DMS 273 (cell line): ENCODE results near the gene MERTK.
"Not testable (repeated sequence)": the region's sequence is repeated elsewhere in the genome, so short reads cannot be mapped to it uniquely, and the experiment has no call there.

Experiments used
- DNase-seq: peaks from one replicate; lab custom pipeline; 2025; ENCODE audit not compliant: unreplicated experiment; lab: John Stamatoyannopoulos, UW

The MERTK gene

DNA sequence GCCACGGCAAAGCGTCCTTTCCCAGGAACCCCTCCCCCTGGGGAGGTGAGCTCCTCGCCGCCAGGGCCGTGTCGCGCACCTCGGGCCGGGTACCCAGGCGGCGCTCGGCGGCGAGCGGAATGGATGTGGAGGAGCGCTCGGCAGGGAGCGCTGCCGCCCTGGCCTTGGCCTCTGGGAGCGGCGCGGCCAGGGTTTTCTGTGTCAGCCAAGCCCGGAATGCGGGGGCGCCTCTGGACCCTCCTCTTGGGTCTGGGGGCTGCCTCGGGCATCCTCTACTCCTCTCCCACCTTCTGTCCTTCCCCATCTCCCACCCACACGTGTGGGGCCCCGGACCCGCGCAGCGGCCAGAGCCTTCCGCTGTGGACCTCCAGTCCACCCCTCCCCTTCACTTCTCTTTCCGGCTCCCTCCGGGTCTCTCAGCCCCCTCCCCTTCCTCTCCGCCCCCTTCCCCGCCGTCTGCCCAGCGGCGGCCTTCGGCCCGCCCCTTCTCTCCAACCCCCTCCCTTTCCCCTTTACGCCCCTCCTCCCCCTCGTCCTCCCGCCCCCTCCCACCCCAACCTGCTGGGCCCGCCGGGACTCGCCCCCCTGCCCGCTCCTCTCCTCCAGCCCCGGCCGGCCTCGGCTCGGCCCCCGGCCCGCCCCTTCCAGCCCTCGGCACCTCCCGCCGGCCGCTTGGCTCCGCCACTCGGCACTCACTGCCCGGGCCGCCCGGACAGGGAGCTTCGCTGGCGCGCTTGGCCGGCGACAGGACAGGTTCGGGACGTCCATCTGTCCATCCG, at the start of gene MERTK:
TSS of gene MERTK (plus strand) at position 684 of the 779 bp plus-strand sequence. CDS start 129 bp downstream, outside the sequence.
- DNase-seq: peak; percentile 90

DNA sequence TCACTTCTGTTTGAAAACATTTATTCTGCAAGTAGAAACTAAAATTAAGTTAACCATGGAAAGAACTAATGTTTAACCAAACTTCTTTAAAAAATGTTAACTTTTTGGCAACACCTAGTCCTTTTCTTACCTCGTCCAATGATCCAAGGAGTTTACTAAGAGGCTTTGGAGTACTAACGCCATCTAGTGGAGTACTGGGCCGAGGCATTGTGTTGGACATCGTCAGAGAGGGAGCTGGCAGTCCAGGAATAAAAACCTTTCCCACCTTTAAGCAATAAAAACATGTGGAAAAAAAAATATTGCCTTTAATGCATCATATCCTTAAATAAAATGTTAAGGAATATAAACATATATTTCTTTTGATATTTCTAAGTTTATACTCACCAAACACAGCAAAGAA, 47.8 kb upstream of the MERTK start:
- peak; percentile 54 for DNase-seq

DNA sequence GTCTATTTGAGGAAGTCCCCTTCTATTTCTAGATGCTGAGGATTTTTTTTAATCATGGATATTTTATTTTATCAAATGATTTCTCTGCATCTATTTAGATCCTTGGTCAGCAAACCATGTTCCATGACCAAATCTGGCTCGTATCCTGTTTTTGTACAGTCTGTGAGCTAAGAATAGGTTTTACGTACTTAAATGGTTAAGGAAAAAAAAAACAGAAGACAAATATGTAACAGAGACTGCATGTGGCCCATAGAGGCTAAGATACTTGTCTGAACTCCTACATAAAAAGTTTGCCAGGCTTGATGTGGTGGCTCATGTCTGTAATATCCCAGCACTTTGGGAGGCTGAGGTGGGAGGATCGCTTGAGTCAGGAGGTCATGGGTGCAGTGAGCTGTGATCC, 45.9 kb upstream of the MERTK start:
- not testable (repeated sequence) for DNase-seq

DNA sequence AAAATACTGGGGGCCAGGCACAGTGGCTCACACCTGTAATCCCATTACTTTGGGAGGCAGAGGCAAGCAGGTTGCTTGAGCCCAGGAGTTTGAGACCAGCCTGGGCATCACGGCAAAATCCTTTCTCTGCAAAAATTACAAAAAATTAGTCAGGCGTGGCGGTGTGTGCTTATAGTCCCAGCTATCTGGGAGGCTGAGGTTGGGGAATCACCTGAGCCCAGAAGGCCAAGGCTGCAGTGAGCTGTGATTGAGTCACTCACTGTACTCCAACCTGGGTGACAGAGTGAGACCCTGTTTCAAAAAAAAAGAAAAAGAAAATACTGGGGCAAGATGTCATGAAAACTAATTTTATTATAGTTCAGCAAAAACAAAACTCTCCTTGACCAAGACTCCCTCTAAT, 38.4 kb upstream of the MERTK start:
- DNase-seq: not testable (repeated sequence)

DNA sequence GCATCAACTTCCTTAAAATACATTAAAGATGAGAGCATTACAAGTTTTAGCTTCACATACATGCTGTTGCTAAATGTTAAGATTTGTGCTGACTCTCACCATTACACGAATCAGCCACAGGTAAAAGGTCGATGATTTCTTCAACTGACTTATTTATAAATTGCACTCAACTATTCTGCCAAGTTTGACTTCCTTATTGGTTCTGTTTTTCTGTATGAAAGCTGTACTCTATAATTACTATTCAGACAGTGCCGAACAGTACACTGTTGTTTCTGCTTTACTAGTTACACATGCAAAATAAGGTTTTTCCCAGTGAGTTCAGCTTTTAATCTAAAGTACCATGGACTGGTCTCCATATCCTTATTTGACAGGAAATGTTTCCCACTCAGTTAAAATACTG, 33.3 kb upstream of the MERTK start:
- not testable (repeated sequence) for DNase-seq

DNA sequence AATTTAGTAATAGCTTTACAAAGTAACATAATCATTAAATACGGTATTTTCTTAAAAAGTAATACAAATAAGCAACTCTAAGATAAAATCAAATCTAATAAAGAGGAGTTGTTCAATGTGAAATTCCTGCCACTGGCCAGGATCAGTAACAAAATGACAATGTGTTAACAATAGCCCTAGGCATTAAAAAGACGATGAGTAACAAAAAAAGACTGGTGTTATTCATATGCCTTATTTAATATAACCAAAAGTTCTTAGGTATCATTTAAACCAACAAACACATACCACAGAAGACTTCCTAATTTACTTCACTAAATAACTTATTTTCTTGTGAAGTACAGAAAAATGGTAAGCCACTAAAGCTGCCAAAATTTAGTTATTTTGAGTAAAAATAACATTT, 25.6 kb upstream of the MERTK start:
- not testable (repeated sequence) for DNase-seq

DNA sequence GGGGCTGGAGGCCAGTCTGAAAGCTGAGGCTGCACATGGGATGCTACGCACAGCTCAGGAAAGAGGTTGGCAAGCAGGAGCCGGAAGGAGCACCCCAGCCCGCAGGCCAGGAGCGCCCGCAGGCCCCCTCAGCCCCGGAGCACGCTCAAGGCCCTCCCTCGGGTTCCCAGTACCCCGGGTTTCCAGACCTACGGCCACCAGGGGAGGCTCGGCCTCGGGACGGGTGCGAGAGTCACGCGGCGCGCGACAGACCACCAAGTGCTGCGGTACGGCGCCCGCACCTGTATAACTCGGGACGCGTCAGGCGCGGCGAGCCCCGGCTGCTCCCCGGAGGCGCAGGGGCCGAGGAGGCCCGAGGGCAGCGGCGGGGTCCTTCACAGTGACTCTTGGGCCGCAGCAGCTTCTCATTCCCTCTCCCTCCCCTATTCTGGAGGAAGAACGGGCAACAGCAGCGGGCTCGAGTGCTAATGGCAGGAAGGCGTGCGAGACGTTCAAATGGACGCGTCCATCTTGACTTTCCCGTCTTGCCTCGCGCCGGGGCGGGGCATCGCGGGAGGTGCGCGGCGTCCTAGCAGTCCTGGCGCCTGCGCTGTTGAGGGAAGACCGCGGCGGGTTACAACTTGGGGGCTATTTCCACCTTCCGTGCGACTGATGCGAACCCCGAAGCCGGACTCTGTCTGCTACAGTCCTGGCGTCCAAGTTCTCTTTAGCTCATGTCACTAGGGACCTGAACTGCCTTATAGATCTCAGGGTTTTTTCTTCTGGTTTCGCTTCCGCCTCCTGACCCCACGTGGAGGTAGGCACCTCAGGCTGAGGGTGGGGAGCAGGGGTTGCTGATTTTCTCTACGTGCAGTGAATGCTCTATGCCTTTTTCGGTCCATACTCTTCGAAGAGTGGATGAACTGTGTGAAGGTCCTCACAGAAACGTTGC, 14.5 kb upstream of the MERTK start, which contains the start of gene ANAPC1:
TSS of gene ANAPC1 (minus strand) at position 533 of the 931 bp plus-strand sequence. CDS start 3,368 bp downstream, outside the sequence.
- DNase-seq: peak; percentile 96

DNA sequence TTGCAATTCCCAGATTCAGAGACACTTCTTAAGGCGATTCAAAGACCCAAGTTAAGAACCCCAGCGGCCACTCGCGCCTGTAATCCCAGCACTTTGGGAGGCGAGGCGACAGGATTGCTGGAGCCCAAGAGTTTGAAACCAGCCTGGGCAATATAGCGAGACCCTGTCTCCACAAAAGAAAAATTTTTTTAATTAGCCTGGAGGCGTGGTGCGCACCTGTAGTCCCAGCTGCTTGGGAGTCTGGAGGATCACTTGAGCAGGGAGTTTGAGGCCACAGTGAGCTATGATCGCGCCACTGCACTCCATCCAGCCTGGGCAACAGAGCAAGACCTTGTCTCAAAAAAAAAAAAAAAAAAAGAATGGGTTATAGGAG, 13.8 kb upstream of the MERTK start:
- DNase-seq: no peak

DNA sequence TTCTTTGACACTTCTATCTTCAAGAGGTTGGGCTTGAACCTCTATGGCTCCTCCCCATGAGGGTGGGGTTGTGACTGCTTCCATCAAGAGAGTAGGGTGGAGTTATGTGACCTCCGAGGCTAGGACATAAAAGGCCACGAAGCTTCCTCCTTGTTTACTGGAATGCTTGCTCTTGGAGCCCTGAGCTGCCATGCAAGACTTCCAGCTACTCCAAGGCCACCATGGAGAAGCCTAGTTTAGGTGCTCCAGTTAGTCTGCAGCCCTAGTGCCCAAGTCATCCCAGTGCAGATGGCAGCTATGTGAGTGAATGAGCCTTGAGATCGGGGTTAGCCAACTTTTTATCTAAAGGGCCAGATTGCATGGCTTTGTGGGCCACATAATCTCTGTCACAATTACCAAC, 2.4 kb upstream of the MERTK start:
- DNase-seq: no peak

DNA sequence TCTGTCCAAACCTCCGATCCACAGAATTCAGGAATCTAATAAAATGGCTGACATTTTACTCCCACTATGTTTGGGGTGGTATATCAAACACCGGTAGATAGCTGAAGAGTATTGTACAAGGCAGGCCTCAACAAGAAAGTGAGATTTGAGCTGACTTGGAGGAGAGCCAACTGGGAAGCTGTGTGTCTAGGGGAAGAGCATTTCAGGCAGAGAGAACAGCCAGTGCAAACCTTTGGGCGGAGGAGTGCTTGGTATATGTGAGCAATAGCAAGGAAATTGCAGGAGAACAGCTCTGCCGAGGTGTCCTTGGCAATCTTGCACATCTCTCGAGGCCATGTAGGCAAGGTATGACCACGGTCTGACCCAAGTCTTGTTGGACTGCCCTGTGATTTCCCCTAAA, 1.8 kb upstream of the MERTK start:
- DNase-seq: peak; percentile 72

DNA sequence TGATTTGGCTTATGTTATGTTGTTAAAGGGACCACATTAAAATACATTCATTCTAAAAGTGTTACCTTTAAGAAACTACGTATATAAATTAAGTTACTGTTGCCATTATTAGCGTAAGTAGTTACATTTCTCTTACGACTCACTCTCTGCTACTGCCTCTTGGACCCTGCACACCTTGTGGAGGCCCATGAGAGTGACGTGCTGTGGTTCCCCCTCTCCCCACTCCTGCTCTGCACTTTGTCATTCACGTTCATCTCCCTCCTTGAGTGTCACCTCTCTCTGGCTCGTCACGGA, 830 bp upstream of the MERTK start:
- DNase-seq: no peak

DNA sequence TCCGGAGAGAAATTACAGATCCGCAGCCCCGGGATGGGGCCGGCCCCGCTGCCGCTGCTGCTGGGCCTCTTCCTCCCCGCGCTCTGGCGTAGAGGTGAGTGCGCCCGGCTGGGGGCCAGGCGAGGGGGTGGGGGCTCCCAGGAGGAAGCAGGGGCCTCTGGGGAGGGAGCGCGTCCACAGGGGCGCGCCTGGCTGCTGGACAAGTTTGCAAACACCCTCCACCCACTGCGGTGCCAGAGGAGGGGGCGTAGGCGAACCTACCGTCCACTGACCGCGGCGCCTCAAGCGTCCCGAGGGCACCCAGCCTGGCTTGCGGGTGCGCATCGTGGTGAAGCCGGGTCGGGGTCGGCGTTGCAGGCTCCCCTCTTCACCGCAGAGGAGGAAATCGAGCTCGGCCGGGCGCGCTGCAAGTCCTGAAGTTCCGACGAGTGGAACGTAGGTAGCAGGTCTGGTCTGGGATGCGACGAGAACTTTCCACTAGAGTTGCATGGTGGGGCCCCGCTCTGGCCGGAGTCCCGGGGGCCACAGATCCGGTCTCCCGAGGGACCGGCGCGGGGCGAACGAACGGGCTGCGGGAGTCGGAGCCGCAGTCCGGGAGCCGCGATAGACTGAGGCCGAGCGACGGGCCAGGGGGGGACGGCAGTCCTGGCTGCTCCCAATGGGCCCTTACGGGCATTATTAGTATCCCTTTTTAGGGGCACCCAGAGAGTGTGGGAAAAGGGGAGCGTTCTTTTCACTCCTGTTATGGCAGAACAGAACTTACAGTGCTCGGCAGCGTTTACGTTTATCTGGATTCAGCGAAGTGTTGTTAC, 502 bp downstream of the MERTK start:
- peak; percentile 68 for DNase-seq

DNA sequence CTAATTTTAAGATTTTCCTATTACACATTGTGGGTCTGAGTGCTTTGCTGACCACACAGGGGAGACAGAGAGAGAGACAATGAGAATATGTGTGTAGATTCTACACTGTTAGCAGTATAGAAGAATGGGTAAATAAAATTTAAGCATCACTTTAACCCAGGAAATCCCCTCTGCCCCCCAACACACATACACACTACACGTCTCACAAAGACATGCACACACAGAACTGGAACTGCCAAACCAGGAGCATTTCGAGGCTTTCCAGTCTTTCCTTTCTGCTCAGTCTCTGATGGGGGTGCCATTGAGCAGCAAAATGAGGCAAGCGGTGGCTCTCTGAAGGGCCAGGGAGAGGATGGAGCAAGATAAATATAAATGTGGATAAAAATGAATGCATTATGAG, 2.5 kb downstream of the MERTK start:
- peak; percentile 66 for DNase-seq

DNA sequence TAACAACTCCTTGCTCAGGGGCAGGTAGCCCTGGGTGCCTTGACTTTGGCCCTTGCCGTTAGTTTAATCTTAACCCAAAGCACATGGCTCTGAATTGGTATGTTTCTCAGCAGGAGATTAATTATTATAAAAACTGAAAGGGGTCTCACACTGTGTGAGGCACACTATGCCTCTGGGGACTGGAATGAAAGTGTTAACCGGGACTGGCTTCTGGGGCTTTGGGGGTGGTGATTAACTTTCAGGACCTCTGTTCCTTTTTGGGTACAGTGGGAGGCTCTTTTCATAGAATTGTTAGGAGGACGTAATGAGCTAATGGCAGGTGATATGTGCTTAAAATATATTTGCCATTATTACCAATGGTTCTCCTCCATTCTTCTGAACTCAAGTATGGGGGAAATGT, 5.1 kb downstream of the MERTK start:
- no peak for DNase-seq

DNA sequence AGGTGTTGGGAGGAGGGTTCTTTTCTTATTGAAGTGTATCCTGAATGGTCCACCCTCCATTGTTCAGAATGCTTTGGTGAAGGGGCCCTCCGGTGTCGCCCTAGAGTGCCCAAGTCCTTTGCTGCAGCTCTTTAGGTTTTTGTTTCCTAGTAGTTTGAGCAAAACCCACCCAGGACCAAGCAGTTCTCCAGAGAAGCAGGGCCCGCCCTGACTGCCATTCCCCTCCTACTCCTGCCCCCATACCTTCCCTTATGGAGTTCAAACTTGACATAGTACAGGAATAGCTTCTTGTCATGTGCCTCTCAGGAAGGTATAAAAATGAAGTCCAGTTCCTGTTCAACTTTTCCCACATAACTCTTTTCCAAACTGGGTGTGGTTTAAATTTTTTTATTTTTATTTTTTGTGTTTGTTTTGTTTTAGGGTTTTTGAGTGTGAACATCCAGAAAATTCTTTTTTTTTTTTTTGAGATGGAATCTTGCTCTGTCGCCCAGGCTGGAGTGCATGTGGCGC, 5.6 kb downstream of the MERTK start:
- no peak for DNase-seq

DNA sequence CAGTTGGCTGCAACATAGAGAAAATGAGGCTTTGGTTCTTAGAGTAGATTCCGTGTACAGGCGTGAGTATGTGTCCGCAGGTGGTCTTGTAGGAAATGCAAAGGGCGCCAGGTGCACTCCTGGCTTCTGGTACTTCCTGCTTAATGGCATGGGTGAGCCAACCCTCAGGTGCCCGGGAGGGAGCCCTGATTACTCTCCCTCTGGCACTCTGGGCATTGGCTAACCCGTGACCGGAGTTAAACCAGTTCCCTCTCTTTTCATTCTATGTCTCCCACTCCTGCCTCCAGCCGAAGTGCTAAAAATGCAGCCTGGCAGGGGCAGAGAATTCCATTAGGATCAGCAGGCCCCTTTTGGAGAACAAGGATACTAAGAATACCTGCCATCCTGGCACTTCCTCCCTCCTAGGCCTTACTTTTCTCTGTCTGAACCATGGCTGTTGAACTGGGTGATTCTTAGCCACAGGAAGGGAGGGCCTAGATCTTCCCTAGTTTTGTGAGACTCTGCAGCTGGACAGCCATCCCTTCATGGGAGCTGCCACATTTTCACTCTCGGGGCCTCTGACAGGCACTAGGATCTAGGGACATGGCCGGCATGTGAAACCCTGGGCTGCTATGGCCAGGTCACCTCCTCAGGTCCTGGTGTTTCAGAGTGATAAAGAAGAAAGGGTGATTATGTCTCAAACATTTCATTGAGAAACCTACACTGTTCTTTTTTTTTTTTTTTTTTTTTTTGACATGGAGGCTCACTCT, 6.5 kb downstream of the MERTK start:
- DNase-seq: no peak

DNA sequence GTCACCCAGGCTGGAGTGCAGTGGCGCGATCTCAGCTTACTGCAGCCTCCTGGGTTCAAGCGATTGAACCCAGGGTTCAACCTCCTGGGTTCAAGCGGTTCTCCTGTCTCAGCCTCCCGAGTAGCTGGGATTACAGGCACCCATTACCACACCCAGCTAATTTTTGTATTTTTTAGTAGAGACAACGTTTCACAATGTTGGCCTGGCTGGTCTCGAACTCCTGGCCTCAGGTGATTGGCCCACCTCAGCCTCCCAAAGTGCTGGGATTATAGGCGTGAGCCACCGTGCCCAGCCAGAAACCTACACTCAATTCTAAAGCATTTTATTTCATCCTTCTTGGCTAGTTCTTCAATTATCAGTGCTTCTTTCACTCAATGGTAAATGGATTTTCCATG, 7.1 kb downstream of the MERTK start:
- not testable (repeated sequence) for DNase-seq

DNA sequence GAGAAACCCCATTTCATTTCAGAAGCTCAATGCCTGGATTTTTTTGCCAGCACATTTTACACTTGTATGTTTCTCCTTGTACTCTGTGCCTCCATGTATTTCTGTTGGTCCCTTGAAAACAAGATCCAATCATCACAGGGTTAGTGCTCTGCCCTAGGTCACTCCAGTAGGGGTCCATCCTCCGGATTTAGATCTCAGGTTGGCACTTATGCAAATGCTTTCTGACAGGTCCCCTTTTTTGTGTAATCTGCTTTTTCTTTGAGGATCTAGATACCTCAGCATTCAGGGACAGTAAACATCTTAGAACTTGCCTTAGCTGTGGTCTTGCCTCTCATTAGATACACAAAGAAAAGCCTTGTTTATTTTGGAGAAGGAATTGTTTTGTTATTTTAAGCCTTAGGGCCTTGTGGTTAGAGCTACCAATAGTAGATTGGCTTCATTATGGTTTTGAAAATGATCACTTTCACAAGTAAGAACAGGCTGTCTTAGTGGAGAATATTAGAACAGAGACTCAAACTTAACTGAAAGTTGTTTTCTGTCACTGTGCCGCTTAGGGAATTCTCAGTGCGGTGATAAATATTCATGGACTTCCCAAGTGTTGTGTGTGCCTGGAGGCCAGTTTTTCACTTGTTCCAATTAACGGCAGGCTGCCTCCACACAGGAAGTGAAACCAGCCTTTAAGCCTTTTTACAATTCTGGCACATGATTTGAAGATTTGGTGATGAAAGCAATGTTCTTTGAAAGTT, 7.8 kb downstream of the MERTK start:
- peak; percentile 63 for DNase-seq

DNA sequence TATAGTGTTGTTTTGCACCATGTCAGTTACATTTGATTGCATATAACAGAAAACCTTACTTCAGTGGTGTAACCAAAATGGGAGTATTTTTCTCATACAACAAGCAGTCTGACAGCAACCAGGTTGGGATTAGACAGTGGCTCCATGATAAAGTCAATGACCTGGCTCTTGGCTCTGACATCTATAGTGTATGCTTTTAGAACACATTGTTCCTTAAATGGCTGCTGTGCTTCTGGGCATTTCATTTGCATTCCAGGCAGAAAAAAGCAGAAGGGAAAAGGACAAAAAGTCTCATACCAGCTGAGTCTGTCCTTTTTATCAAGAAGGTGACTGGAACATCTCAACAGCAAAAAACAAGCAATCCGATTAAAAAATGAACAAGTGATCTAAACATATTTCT, 10.2 kb downstream of the MERTK start:
- DNase-seq: no peak

DNA sequence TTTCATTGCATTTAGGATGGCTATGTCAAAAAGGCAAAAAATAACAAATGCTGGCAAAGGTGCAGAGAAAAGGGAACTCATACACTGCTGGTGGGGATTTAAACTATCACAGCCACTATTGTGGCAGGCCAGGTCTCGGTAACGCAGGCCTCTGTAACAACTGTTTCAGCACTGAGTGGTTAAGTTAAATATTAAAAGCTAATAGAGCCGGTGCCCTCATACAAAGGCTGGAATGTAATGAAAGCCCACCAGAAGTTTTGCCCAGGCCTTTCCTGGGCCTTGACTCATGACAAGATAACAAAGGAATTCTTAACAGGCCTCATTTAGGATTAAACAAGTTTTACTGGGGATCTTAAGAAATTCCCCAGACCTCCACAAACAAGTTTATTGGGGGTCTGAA, 10.7 kb downstream of the MERTK start:
- DNase-seq: no peak
